HEK293T (cell line): ENCODE results near the gene VWA8.

Experiments
- CTCF ChIA-PET: fragments of 350-600 bp; formaldehyde crosslinking; extraction: SDS; loops from one replicate; lab custom pipeline; 2021; ENCODE audit warnings: antibody characterized with exemption, inconsistent platforms; lab: Yijun Ruan, JAX
- POLR2A ChIA-PET: fragments of 350-600 bp; formaldehyde crosslinking; extraction: SDS; loops from one replicate; lab custom pipeline; 2020; ENCODE audit warnings: antibody characterized with exemption, inconsistent platforms; lab: Yijun Ruan, JAX
- DNase-seq: peaks from one replicate; pipeline ENCODE4 v3.0.0; 2012; ENCODE audit warnings: mixed read lengths; ENCODE audit errors: extremely low spot score
- ARNT ChIP-seq: fragments of 450-650 bp; IDR thresholded peaks from 2 replicates; pipeline ENCODE4 v1.6.1; 2017; ENCODE audit warnings: mild to moderate bottlenecking
- BHLHE40 ChIP-seq: fragments of 450-650 bp; IDR thresholded peaks from 2 replicates; pipeline ENCODE4 v1.6.1; 2016; ENCODE audit warnings: mild to moderate bottlenecking, moderate library complexity, borderline replicate concordance
- CTBP1 ChIP-seq: fragments of 450-650 bp; IDR thresholded peaks from 2 replicates; pipeline ENCODE4 v1.6.1; 2016; ENCODE audit warnings: borderline replicate concordance
- ELF4 ChIP-seq: fragments of 450-650 bp; IDR thresholded peaks from 2 replicates; pipeline ENCODE4 v1.6.1; 2017; ENCODE audit warnings: antibody characterized with exemption
- FOXA1 ChIP-seq: fragments of 450-650 bp; IDR thresholded peaks from 2 replicates; pipeline ENCODE4 v1.6.1; 2016; ENCODE audit warnings: mild to moderate bottlenecking
- FOXK2 ChIP-seq: fragments of 450-650 bp; IDR thresholded peaks from 2 replicates; pipeline ENCODE4 v1.6.1; 2016; ENCODE audit warnings: mild to moderate bottlenecking
- FOXM1 ChIP-seq: fragments of 450-650 bp; IDR thresholded peaks from 2 replicates; pipeline ENCODE4 v1.6.1; 2017; ENCODE audit warnings: mild to moderate bottlenecking, borderline replicate concordance
- HDGF ChIP-seq: fragments of 450-650 bp; IDR thresholded peaks from 2 replicates; pipeline ENCODE4 v1.6.1; 2017; ENCODE audit warnings: antibody characterized with exemption, borderline replicate concordance
- L3MBTL2 ChIP-seq: fragments of 450-650 bp; conservative IDR thresholded peaks from 2 replicates; pipeline ENCODE4 v1.6.1; 2016; ENCODE audit warnings: mild to moderate bottlenecking
- LEF1 ChIP-seq: fragments of 450-650 bp; IDR thresholded peaks from 2 replicates; pipeline ENCODE4 v1.6.1; 2017; ENCODE audit warnings: mild to moderate bottlenecking, borderline replicate concordance
- NFRKB ChIP-seq: fragments of 450-650 bp; IDR thresholded peaks from 2 replicates; pipeline ENCODE4 v1.6.1; 2016; ENCODE audit warnings: mild to moderate bottlenecking, moderate library complexity
- PKNOX1 ChIP-seq: fragments of 450-650 bp; IDR thresholded peaks from 2 replicates; pipeline ENCODE4 v1.6.1; 2016
- SP1 ChIP-seq: fragments of 450-650 bp; IDR thresholded peaks from 2 replicates; pipeline ENCODE4 v1.6.1; 2017
- SUZ12 ChIP-seq: fragments of 450-650 bp; IDR thresholded peaks from 2 replicates; pipeline ENCODE4 v1.6.1; 2016; ENCODE audit warnings: mild to moderate bottlenecking
- TARDBP ChIP-seq: fragments of 450-650 bp; IDR thresholded peaks from 2 replicates; pipeline ENCODE4 v1.6.1; 2016
- ZNF384 ChIP-seq: fragments of 450-650 bp; IDR thresholded peaks from 2 replicates; pipeline ENCODE4 v1.6.1; 2016

Gene VWA8

GRCh38 chr13:41634407-41634806 lies 326.5 kb downstream of the VWA8 start:
- TF ChIP-seq TARDBP (no peak), SP1 (no peak), ELF4 (no peak), ARNT (no peak)
- ChIA-PET CTCF (no interaction called here), POLR2A (no interaction called here)
- no peak for DNase-seq

GRCh38 chr13:41633776-41634175 lies 327.1 kb downstream of the VWA8 start:
- no peak for DNase-seq
- CTCF ChIA-PET: no interaction called here
- POLR2A ChIA-PET: no interaction called here
- TF ChIP-seq FOXK2 (no peak), SP1 (no peak), NFRKB (no peak), SUZ12 (no peak), HDGF (no peak), TARDBP (no peak), FOXM1 (no peak), LEF1 (no peak), L3MBTL2 (no peak), PKNOX1 (no peak), ARNT (no peak), FOXA1 (no peak)

GRCh38 chr13:41631296-41631965 lies 329.5 kb downstream of the VWA8 start:
- DNase-seq: no peak
- TF ChIP-seq NFRKB: no peak
- TF ChIP-seq FOXK2: no peak
- no peak for TF ChIP-seq SP1
- no peak for TF ChIP-seq TARDBP
- TF ChIP-seq ELF4: no peak
- TF ChIP-seq FOXA1: no peak
- no peak for TF ChIP-seq FOXM1
- no peak for TF ChIP-seq LEF1
- TF ChIP-seq PKNOX1: no peak
- no peak for TF ChIP-seq ARNT
- TF ChIP-seq BHLHE40: no peak
- TF ChIP-seq HDGF: no peak
- no peak for TF ChIP-seq L3MBTL2
- no peak for TF ChIP-seq SUZ12
- TF ChIP-seq ZNF384: no peak
- no peak for TF ChIP-seq CTBP1
- ChIA-PET CTCF (no interaction called here), POLR2A (no interaction called here)

- TF ChIP-seq FOXA1 (no peak), L3MBTL2 (no peak), FOXM1 (no peak), ARNT (no peak), HDGF (no peak), ELF4 (no peak), SP1 (no peak), CTBP1 (no peak), TARDBP (no peak), NFRKB (no peak), BHLHE40 (no peak), ZNF384 (no peak), LEF1 (no peak), SUZ12 (no peak), FOXK2 (no peak), PKNOX1 (no peak)
Measured at GRCh38 chr13:41627425-41627824, 333.5 kb downstream of the VWA8 start.

GRCh38 chr13:41624041-41624440 lies 336.9 kb downstream of the VWA8 start:
- TF ChIP-seq PKNOX1: no peak
- TF ChIP-seq SUZ12: no peak
- TF ChIP-seq ARNT: no peak
- TF ChIP-seq HDGF: no peak
- no peak for TF ChIP-seq L3MBTL2
- TF ChIP-seq FOXA1: no peak
- no peak for TF ChIP-seq FOXM1
- TF ChIP-seq NFRKB: no peak
- no peak for TF ChIP-seq CTBP1
- no peak for TF ChIP-seq LEF1
- no peak for TF ChIP-seq BHLHE40
- TF ChIP-seq ELF4: no peak
- no peak for TF ChIP-seq TARDBP
- no peak for TF ChIP-seq ZNF384
- TF ChIP-seq SP1: no peak
- no peak for TF ChIP-seq FOXK2
- DNase-seq: no peak
- POLR2A ChIA-PET: no interaction called here
- CTCF ChIA-PET: no interaction called here

More at GRCh38 chr13:41627425-41627824, 333.5 kb downstream of the VWA8 start:
- CTCF ChIA-PET: interaction anchor here (1.1 kb wide), 1 partner anchor 21 kb away, joined by 3 read pairs; no protein-coding TSS in a partner anchor
- POLR2A ChIA-PET: no interaction called here
- no peak for DNase-seq
